Measurements from ENCODE around the gene HLCS. TPM values are rescaled to one million over a fixed set of nuclear protein-coding genes. Genes with fewer than 3 reads are reported as not detected.

Gene HLCS
- total and polyA plus RNA-seq, 2 donors (not counting 3 experiments of a cell fraction or from before 2014, with no cell fraction given): 6.7 to 17.2 TPM

- H3K36me3 ChIP-seq (ENCODE audit: control insufficient read depth in 2 of 2, extremely low read depth in 1 of 2, insufficient read depth in 2 of 2, low read length in 2 of 2): no peaks in the 10 kb centered on the region
- no peak overlapping the region for H3K27ac ChIP-seq (ENCODE audit: insufficient read depth, low read depth, low read length)
- H2AFZ ChIP-seq (ENCODE audit: low read depth, low read length): no peak overlapping the region
- no peaks in the 10 kb centered on the region for H3K79me2 ChIP-seq (ENCODE audit: control insufficient read depth, insufficient read depth, low read length)
- intact Hi-C loops (cut with micrococcal nuclease) (no loop called here), dilution Hi-C loops (cut with MboI; ENCODE audit: extremely low pct_ligation_motif_present, low sequenced_read_pairs) (no loop called here)
- TF ChIP-seq JUN (IDR thresholded peaks at IDR 0.05; ENCODE audit: borderline replicate concordance, insufficient read depth, insufficient read length, low read depth) (no peak), MYC (IDR thresholded peaks at IDR 0.05; ENCODE audit: low read depth, low read length) (no peak), FOS (IDR thresholded peaks at IDR 0.05; ENCODE audit: borderline replicate concordance, insufficient read depth, low read length) (no peak), EZH2 (IDR thresholded peaks at IDR 0.05; ENCODE audit: borderline replicate concordance, low read depth, low read length, severe bottlenecking) (no peak), MAX (IDR thresholded peaks at IDR 0.05; ENCODE audit: insufficient read depth, insufficient read length) (no peak), CTCF (IDR thresholded peaks at IDR 0.05; ENCODE audit: extremely low read depth in 1 of 2, insufficient read depth in 1 of 2, low read depth in 1 of 2, low read length in 2 of 2) (no peak), POLR2A (IDR thresholded peaks at IDR 0.05; ENCODE audit: low read depth, low read length) (no peak)
- H3K4me2 ChIP-seq (ENCODE audit: insufficient read depth, low read length): no peak overlapping the region
- DNase-seq (ENCODE audit: low read depth, low spot score): no peak
- no peak for FAIRE-seq
- no peaks in the 10 kb centered on the region for H3K9me1 ChIP-seq (replicated peaks; ENCODE audit: control insufficient read depth, extremely low read depth, insufficient read depth, low read length)
- H4K20me1 ChIP-seq (replicated peaks; ENCODE audit: control insufficient read depth, extremely low read depth, insufficient read depth, low read length): no peaks in the 10 kb centered on the region
- H3K4me3 ChIP-seq (replicated peaks in 1 of 3; ENCODE audit: insufficient read depth in 1 of 3, low read depth in 1 of 3, low read length in 3 of 3): no peak overlapping the region
- POLR2A ChIA-PET: no interaction called here
- no peaks in the 10 kb centered on the region for H3K9me3 ChIP-seq (replicated peaks; ENCODE audit: control insufficient read depth, insufficient read depth, low read length)
- no peak overlapping the region for H3K9ac ChIP-seq (replicated peaks; ENCODE audit: extremely low read depth, insufficient read depth, low read length)
- CTCF ChIA-PET: interaction anchor here (0.6 kb wide), 1 partner anchor 10 kb away, joined by 3 read pairs; no protein-coding TSS in a partner anchor
- H3K27me3 ChIP-seq (ENCODE audit: control insufficient read depth in 2 of 2, insufficient read depth in 2 of 2, low read length in 2 of 2): peaks cover 14 to 23% of the 10 kb centered on the region in 2 experiments
- H3K4me1 ChIP-seq (ENCODE audit: control insufficient read depth, extremely low read depth, insufficient read depth, low read length): no peaks in the 10 kb centered on the region
- no TSS peak for BruUV-seq (replicated peaks)
Observed at GRCh38 chr21:36727866-36728265, 238.6 kb downstream of the HLCS start.

Data from endothelial cell of umbilical vein (primary cell).